HCT116 (cell line): ENCODE data around the gene PHOSPHO1. TPM values are rescaled to one million over a fixed set of nuclear protein-coding genes. Genes with fewer than 3 reads are reported as not detected.

Experiments used
- ATAC-seq: fragments of 200-7000 bp; cut with Tn5 transposase; 2 replicates; pipeline ENCODE4 v1.9.1; 2020; ENCODE audit warnings: mild to moderate bottlenecking, moderate library complexity
- BruUV-seq: library from RNA; stranded (reverse); fragments of 400-500 nt; replicated peaks from 2 replicates; lab custom pipeline; 2021; lab: Mats Ljungman, UMichigan
- CTCF ChIA-PET: fragments of 300-600 bp; sonication (Branson Sonifier 250); formaldehyde crosslinking; loops from one replicate; lab custom pipeline; 2021; ENCODE audit warnings: antibody characterized with exemption; lab: Charles Lee
- POLR2A ChIA-PET: fragments of 300-600, 350-600 bp; sonication (Branson Sonifier 250); formaldehyde crosslinking; loops from one replicate; lab custom pipeline; 2021; ENCODE audit warnings: antibody characterized with exemption; lab: Charles Lee
- RAD21 ChIA-PET, 2 experiments: fragments of 300-600 bp; sonication (Branson Sonifier 250); formaldehyde crosslinking; loops; one replicate each; lab custom pipeline; 2023; ENCODE audit warnings: low total read pairs in 2 of 2; ENCODE audit not compliant: uncharacterized antibody in 2 of 2, unreplicated experiment in 2 of 2, low non-redundant PET in 1 of 2; lab: Charles Lee
- DNase-seq: peaks from one replicate; pipeline ENCODE4 v3.0.0-alpha.2; 2010; ENCODE audit warnings: low read depth, low spot score
- H2AFZ ChIP-seq: fragments of 200-600 bp; shearing (Covaris generic), sonication (generic); 2 replicates; pipeline ENCODE4 v1.6.1; 2017; ENCODE audit warnings: low read depth, mixed run types, mixed read lengths, antibody characterized with exemption, low read length; ENCODE audit not compliant: poor library complexity, severe bottlenecking
- H3K27ac ChIP-seq: 2 replicates; pipeline ENCODE4 v1.5.1; 2012; ENCODE audit warnings: low read depth, low read length
- H3K27me3 ChIP-seq: fragments of 200-600 bp; sonication (generic); 2 replicates; pipeline ENCODE4 v1.6.1; 2016; ENCODE audit warnings: mixed run types, low read length, mixed read lengths; ENCODE audit not compliant: insufficient read depth
- H3K36me3 ChIP-seq, 2 experiments: fragments of 200-500 bp in 1 of 2; fragments of 200-600 bp in 1 of 2; sonication (Bioruptor generic) in 1 of 2; sonication (generic) in 1 of 2; 2 replicates each; pipeline versions ENCODE4 v1.5.1 to v1.6.1; 2014 to 2016; ENCODE audit warnings: low read length in 2 of 2, inconsistent platforms in 1 of 2, mixed read lengths in 1 of 2, mixed run types in 1 of 2; ENCODE audit not compliant: insufficient read depth in 2 of 2, control insufficient read depth in 1 of 2
- H3K4me1 ChIP-seq, 2 experiments: fragments of 200-600 bp in 1 of 2; sonication (generic) in 1 of 2; 2 replicates each; pipeline versions ENCODE4 v1.5.1 to v1.6.1; 2012 to 2017; ENCODE audit warnings: low read length in 2 of 2, inconsistent platforms in 1 of 2, mild to moderate bottlenecking in 1 of 2, mixed read lengths in 1 of 2, mixed run types in 1 of 2, moderate library complexity in 1 of 2; ENCODE audit not compliant: insufficient read depth in 2 of 2, control insufficient read depth in 1 of 2
- H3K4me2 ChIP-seq: fragments of 200-600 bp; sonication (generic); 2 replicates; pipeline ENCODE4 v1.6.1; 2017; ENCODE audit warnings: mixed run types, low read length, mixed read lengths
- H3K4me3 ChIP-seq, 2 experiments: fragments of 200-600 bp in 1 of 2; sonication (generic) in 1 of 2; replicated peaks in 1 of 2; 2 replicates each; pipeline ENCODE4 v1.5.1; 2011 to 2016; ENCODE audit warnings: low read length in 2 of 2, control low read depth in 1 of 2, low read depth in 1 of 2, mild to moderate bottlenecking in 1 of 2, mixed read lengths in 1 of 2, mixed run types in 1 of 2
- H3K79me2 ChIP-seq: fragments of 200-600 bp; sonication (generic); 2 replicates; pipeline ENCODE4 v1.6.1; 2017; ENCODE audit warnings: mild to moderate bottlenecking, mixed run types, low read length, moderate library complexity, mixed read lengths; ENCODE audit not compliant: insufficient read depth
- H3K9ac ChIP-seq: fragments of 200-600 bp; sonication (generic); 2 replicates; pipeline ENCODE4 v1.6.1; 2016; ENCODE audit warnings: low read length, mixed read lengths
- H3K9me2 ChIP-seq: fragments of 200-600 bp; sonication (generic), shearing (Covaris generic); 2 replicates; pipeline ENCODE4 v1.6.1; 2017; ENCODE audit warnings: mixed run types, mild to moderate bottlenecking, moderate library complexity; ENCODE audit not compliant: insufficient read depth
- H3K9me3 ChIP-seq, 2 experiments: fragments of 200-500 bp in 1 of 2; fragments of 200-600 bp in 1 of 2; sonication (Bioruptor generic) in 1 of 2; sonication (generic) in 1 of 2; 2 replicates each; pipeline ENCODE4 v1.6.1; 2014 to 2017; ENCODE audit warnings: low read length in 2 of 2, mixed read lengths in 2 of 2, inconsistent platforms in 1 of 2, low read depth in 1 of 2, mild to moderate bottlenecking in 1 of 2, mixed run types in 1 of 2, moderate library complexity in 1 of 2; ENCODE audit not compliant: control insufficient read depth in 1 of 2, insufficient read depth in 1 of 2
- H4K20me1 ChIP-seq: fragments of 200-600 bp; sonication (generic), shearing (Covaris generic); 2 replicates; pipeline ENCODE4 v1.6.1; 2017; ENCODE audit warnings: mixed run types, mild to moderate bottlenecking, moderate library complexity; ENCODE audit not compliant: insufficient read depth
- CEBPB ChIP-seq: IDR thresholded peaks from 2 replicates; pipeline ENCODE4 v1.6.1; 2012; ENCODE audit warnings: low read depth
- EZH2phosphoT487 ChIP-seq: fragments of 200-600 bp; IDR thresholded peaks from 2 replicates; pipeline ENCODE4 v1.6.1; 2018; ENCODE audit warnings: antibody characterized with exemption, borderline replicate concordance
- REST ChIP-seq: IDR thresholded peaks from 2 replicates; pipeline ENCODE4 v1.6.1; 2012; ENCODE audit warnings: low read depth
- TCF7L2 ChIP-seq: IDR thresholded peaks from 2 replicates; pipeline ENCODE4 v1.7.0; 2011; ENCODE audit warnings: borderline replicate concordance, inconsistent platforms; ENCODE audit not compliant: insufficient read depth, insufficient read length; ENCODE audit errors: extremely low read depth
- ZNF274 ChIP-seq: fragments of 200-500 bp; sonication (Bioruptor generic); IDR thresholded peaks from 2 replicates; pipeline ENCODE4 v1.6.1; 2014; ENCODE audit warnings: mild to moderate bottlenecking, low read depth, low read length, inconsistent platforms
- intact Hi-C: fragments of 100-400 bp; cut with micrococcal nuclease; formaldehyde crosslinking; loops from 2 replicates; pipeline ENCODE4 v1.10.0; 2022
- total RNA-seq: library from RNA; stranded (reverse); gene quantifications from one replicate; pipeline ENCODE4 v1.2.1, GENCODE V29; 2021; ENCODE audit not compliant: unreplicated experiment

Gene PHOSPHO1
- total RNA-seq, 1 experiment from 2014 or later = 3.0 TPM

- no peak for DNase-seq
- POLR2A ChIA-PET = no interaction called here
- no peaks in the 10 kb centered on the region for H3K9me2 ChIP-seq
- ATAC-seq = no peak
- no peaks in the 10 kb centered on the region for H3K79me2 ChIP-seq
- H3K4me3 ChIP-seq = no peak overlapping the region
- H3K9ac ChIP-seq = no peak overlapping the region
- no peak overlapping the region for H3K27ac ChIP-seq
- RAD21 ChIA-PET = no interaction called here
- peaks cover 2 to 8% of the 10 kb centered on the region in 2 experiments; a peak in 3 of 4 replicates for H3K4me1 ChIP-seq
- BruUV-seq = no TSS peak
- intact Hi-C loops = loop anchor here (10.0 kb wide), 1 partner anchor 265 kb away; no protein-coding TSS in a partner anchor
- H3K27me3 ChIP-seq = no peaks in the 10 kb centered on the region
- no peaks in the 10 kb centered on the region for H3K9me3 ChIP-seq
- no peak for TF ChIP-seq TCF7L2
- no peak for TF ChIP-seq REST
- TF ChIP-seq EZH2phosphoT487 = no peak
- TF ChIP-seq ZNF274 = no peak
- TF ChIP-seq CEBPB = no peak
- no peak overlapping the region for H3K4me2 ChIP-seq
- H4K20me1 ChIP-seq = no peaks in the 10 kb centered on the region
- H3K36me3 ChIP-seq = no peaks in the 10 kb centered on the region
- CTCF ChIA-PET = no interaction called here
- H2AFZ ChIP-seq = no peak overlapping the region
Measured at GRCh38 chr17:49219987-49220386, 10.6 kb downstream of the PHOSPHO1 start.
